Measurements from ENCODE around the gene TRPC4. TPM values are rescaled to one million over a fixed set of nuclear protein-coding genes. Genes with fewer than 3 reads are reported as not detected.

TRPC4 gene
- polyA plus RNA-seq (2011; rRNA removed) (1.4 and 1.8 TPM in 2 replicates), polyA minus RNA-seq (2011; rRNA and poly(A)+ RNA removed) (1.9 and 2.5 TPM in 2 replicates)

DNA sequence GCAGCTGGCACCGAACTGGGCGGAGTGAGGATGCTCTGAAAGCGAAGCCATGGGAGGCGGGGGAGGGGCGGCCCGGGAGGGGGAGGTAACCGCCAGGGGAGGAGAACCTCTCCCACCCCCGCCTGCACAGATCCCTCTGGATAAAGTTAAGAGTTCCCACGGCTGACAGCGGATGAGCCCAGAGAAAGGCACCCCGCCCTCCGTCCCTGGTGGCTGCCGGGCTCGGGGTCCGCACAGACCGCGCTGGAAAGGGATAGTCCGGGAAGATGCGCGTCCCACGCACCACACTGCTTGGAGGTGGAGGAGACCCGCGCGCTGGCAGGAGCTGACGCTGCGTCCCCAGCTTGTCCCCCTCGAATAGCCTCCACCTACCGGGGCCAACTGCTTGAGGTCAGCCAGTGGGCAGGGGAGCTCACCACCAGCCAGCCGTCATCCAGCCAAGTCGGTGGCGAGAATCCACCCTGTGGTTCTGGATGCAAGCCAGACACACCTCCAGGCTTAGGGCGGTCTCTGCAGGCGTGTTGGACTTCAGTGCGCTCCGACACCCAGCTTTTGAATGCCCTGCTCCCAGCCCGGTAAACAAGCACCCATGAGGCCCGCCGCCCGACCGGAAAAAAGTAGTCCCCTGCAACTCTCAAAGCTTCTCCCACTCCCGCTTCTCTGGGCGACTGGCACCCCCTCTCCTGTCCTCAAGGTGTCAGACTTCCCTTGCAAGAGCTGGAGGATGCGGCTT lies at the start of gene TRPC4:
TRPC4 (minus strand) TSS at position 17 of the 733 bp plus-strand sequence. CDS start 86,439 bp downstream, outside the sequence.
- no peak within 1 kb of the TSS for H3K27ac ChIP-seq (ENCODE audit: low read depth, low read length)

DNA sequence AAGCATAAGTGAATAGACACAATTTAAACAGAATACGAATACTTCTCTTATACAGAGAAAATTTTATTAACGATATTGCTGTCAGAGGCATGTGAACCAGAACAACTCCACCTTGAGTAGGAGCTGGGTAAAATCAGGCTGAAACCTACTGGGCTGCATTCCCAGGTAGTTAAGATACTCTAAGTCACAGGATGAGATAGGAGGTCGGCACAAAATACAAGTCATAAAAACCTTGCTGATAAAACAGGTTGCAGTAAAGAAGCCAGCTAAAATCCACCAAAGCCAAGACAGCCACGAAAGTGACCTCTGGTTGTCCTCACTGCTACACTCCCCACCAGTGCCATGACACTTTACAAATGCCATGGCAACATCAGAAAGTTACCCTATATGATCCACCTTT lies 49.2 kb upstream of the TRPC4 start:
- no peak overlapping the region for H3K4me3 ChIP-seq (ENCODE audit: low read depth, low read length)
- no peak overlapping the region for H3K27ac ChIP-seq (ENCODE audit: low read depth, low read length)
- no peaks in the 10 kb centered on the region for H3K27me3 ChIP-seq (ENCODE audit: control insufficient read depth, insufficient read depth, low read length)
- ChIA-PET POLR2A (no interaction called here), CTCF (no interaction called here)
- no peaks in the 10 kb centered on the region; the same call in 1 of the 2 replicates for H3K9me3 ChIP-seq (ENCODE audit: control insufficient read depth, insufficient read depth, low read length)
- TF ChIP-seq CTCF (IDR thresholded peaks at IDR 0.05; ENCODE audit: low read depth, low read length), result no peak
- no peak for DNase-seq (ENCODE audit: low read depth, low spot score)

More for the DNA sequence above, at the start of gene TRPC4:
- DNase-seq (ENCODE audit: low read depth, low spot score), result no peak
- POLR2A ChIA-PET, result interaction anchor here (0.8 kb wide), 1 partner anchor 214 kb away, joined by 3 read pairs; no protein-coding TSS in a partner anchor
- no peaks in the 10 kb centered on the region for H3K27me3 ChIP-seq (ENCODE audit: control insufficient read depth, insufficient read depth, low read length)
- CTCF ChIA-PET, result interaction anchor here (0.6 to 3.5 kb wide), 12 partner anchors 11 to 720 kb away, joined by 3 to 19 read pairs (median 3); no protein-coding TSS in a partner anchor
- H3K9me3 ChIP-seq (ENCODE audit: control insufficient read depth, insufficient read depth, low read length), result no peaks in the 10 kb centered on the region
- TF ChIP-seq CTCF (IDR thresholded peaks at IDR 0.05; ENCODE audit: low read depth, low read length), result peak; percentile 51
- H3K4me3 ChIP-seq (ENCODE audit: low read depth, low read length), result peak within 1 kb of the TSS; percentile 76

GRCh38 chr13:37918116-37918714 lies 48.6 kb upstream of the TRPC4 start:
- DNase-seq (ENCODE audit: low read depth, low spot score), result no peak
- ChIA-PET POLR2A (no interaction called here), CTCF (no interaction called here)
- Histone ChIP-seq H3K9me3 (ENCODE audit: control insufficient read depth, insufficient read depth, low read length) (no peaks in the 10 kb centered on the region; the same call in 1 of the 2 replicates), H3K27ac (ENCODE audit: low read depth, low read length) (no peak overlapping the region), H3K27me3 (ENCODE audit: control insufficient read depth, insufficient read depth, low read length) (no peaks in the 10 kb centered on the region), H3K4me3 (ENCODE audit: low read depth, low read length) (no peak overlapping the region)
- TF ChIP-seq CTCF (IDR thresholded peaks at IDR 0.05; ENCODE audit: low read depth, low read length), result no peak

- H3K4me3 ChIP-seq (ENCODE audit: low read depth, low read length), result no peak overlapping the region
- ChIA-PET CTCF (no interaction called here), POLR2A (no interaction called here)
- H3K9me3 ChIP-seq (ENCODE audit: control insufficient read depth, insufficient read depth, low read length), result no peaks in the 10 kb centered on the region; the same call in 1 of the 2 replicates
- H3K27me3 ChIP-seq (ENCODE audit: control insufficient read depth, insufficient read depth, low read length), result no peaks in the 10 kb centered on the region
- TF ChIP-seq CTCF (IDR thresholded peaks at IDR 0.05; ENCODE audit: low read depth, low read length), result no peak
- DNase-seq (ENCODE audit: low read depth, low spot score), result no peak
- H3K27ac ChIP-seq (ENCODE audit: low read depth, low read length), result no peak overlapping the region
Measured at GRCh38 chr13:37914781-37915391, 45.3 kb upstream of the TRPC4 start.
